HEK293T (cell line): ENCODE measurements around the gene CEACAM3.

ENCODE experiments used
- HDGF ChIP-seq: fragments of 450-650 bp; IDR thresholded peaks from 2 replicates; pipeline ENCODE4 v1.6.1; 2017; ENCODE audit warnings: antibody characterized with exemption, borderline replicate concordance
- L3MBTL2 ChIP-seq: fragments of 450-650 bp; conservative IDR thresholded peaks from 2 replicates; pipeline ENCODE4 v1.6.1; 2016; ENCODE audit warnings: mild to moderate bottlenecking
- SUZ12 ChIP-seq: fragments of 450-650 bp; IDR thresholded peaks from 2 replicates; pipeline ENCODE4 v1.6.1; 2016; ENCODE audit warnings: mild to moderate bottlenecking

DNA sequence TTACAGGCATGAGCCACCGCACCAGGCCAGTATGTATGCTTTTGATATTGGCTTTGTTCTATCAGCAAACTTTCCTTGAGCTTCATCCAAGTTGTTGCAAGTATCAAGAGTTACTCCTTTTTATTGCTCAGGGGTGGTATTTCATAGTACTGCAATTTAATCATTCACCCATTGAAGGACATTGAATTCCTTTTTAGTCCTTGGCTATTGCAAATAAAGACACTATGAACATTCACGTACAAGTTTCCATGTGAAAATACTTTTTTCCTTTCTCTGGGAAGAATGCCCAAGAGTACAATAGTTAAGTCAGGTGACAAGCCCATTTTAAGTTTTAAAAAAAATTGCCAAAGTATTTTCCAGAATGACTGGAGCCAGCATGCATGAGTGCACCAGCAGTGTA lies 20.4 kb downstream of the CEACAM3 start:
- no peak for TF ChIP-seq SUZ12
- TF ChIP-seq L3MBTL2: no peak
- no peak for TF ChIP-seq HDGF
